ENCODE results near the gene TOMM40.
A peak's percentile ranks its signal among the peaks of the same experiment; 100 is the strongest.

TOMM40 gene

DNA sequence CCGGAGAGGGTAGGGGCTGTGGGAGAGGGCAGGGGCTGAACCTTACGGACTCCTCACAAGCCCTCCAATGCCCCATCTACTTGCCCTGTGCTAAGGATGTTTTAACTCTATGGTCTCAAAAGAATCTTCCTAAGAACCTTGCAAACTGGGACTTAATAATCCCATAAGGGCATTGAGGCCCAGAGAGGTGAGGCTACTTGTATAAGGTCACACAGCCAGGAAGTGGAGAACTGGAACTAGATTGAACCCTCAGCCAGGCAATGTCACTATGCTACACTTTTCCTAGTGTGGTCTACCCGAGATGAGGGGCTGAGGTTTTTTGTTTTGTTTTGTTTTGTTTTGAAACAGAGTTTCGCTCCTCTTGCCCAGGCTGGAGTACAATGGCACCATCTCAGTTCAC lies 40.5 kb downstream of the TOMM40 start:
- no peak for DNase-seq

GRCh38 chr19:44939668-44940067 lies 48.6 kb downstream of the TOMM40 start:
- no peak for DNase-seq

DNA sequence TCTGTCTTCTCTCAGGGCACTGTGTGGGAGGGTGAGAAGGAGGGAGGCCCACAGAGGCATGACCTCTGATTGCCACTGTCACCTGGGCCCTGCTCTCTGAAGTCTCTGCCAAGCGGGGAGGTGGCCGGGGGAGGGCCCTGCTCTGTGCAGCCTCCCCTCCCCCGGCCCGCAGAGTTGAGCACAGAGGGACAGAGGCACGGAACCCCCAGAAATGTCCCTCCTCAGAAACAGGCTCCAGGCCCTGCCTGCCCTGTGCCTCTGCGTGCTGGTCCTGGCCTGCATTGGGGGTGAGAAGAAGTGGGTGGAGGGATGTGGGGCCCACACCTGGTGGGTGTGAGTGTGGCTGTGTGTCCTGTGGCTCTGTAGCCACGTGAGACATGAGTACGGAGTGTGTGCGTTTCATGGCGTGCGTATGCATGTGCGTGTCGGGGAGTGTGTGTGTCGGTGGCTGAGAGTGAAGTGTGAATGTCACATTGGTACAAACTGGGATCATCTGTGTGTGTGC lies 51.1 kb downstream of the TOMM40 start, which contains the start of gene APOC4:
TSS of gene APOC4 (plus strand) at position 171 of the 505 bp plus-strand sequence. CDS start at position 212, 41 bp downstream.
- no peak for DNase-seq

DNA sequence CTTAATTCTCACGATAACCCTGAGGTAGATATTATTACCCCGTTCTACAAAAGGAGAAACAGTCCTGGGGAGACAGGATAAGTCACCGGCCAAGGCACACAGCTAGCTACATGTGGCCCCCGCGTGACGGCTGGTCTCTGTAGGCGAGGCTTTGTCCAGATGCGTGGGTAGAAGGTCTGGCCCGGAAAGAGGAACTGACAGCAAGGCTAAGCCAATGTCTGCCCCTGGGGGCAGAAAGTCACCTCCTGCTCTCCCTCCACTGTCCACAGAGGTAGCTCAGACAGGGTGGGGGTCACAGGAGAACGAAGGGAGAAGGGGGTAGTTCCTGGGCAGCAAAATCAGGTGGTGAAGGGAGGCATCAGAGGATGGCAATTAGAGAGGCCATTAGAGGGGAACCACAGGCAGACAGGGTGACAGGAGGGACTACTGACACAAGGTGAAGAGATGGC lies 52.8 kb downstream of the TOMM40 start:
- no peak for DNase-seq

DNA sequence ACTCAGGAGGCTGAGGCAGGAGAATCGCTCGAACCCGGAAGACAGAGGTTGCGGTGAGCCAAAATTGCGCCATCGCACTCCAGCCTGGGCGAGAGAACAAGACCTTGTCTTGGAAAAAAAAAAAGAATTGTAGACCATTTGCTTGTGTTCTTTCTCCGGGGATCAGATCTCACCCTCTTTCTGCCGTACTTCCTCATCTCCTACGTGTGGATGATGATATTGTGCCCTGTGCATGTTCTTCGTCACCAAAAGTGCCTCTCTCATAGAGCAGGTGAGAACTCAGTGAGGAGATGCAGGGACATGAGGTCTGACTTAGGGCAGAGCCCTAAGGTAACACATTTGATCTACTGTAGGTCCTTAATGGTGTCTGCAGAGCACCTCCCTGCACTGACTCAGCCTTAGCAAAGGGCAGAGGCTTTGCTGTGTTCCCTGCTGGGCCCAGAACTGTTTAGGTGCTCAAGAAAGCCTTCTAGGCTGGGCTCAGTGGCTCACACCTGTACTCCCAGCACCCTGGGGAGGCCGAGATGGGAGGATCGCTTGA lies 56.1 kb downstream of the TOMM40 start:
- DNase-seq, result no peak

- no peak for DNase-seq
These were observed 57.2 kb downstream of the TOMM40 start for GRCh38 chr19:44948237-44948636.

DNA sequence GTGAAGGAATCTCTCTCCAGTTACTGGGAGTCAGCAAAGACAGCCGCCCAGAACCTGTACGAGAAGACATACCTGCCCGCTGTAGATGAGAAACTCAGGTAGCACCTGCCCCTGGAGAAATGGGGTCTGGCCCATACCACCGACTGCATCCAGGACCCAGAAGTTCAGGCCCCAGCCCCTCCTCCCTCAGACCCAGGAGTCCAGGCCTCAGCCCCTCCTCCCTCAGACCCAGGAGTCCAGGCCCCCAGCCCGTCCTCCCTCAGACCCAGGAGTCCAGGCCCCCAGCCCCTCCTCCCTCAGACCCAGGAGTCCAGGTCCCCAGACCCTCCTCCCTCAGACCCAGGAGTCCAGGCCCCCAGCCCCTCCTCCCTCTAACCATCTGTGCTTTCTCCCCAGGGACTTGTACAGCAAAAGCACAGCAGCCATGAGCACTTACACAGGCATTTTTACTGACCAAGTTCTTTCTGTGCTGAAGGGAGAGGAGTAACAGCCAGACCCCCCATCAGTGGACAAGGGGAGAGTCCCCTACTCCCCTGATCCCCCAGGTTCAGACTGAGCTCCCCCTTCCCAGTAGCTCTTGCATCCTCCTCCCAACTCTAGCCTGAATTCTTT lies 57.8 kb downstream of the TOMM40 start:
- DNase-seq, result no peak

- DNase-seq, result no peak
These were observed 58.5 kb downstream of the TOMM40 start for GRCh38 chr19:44949550-44949949.

DNA sequence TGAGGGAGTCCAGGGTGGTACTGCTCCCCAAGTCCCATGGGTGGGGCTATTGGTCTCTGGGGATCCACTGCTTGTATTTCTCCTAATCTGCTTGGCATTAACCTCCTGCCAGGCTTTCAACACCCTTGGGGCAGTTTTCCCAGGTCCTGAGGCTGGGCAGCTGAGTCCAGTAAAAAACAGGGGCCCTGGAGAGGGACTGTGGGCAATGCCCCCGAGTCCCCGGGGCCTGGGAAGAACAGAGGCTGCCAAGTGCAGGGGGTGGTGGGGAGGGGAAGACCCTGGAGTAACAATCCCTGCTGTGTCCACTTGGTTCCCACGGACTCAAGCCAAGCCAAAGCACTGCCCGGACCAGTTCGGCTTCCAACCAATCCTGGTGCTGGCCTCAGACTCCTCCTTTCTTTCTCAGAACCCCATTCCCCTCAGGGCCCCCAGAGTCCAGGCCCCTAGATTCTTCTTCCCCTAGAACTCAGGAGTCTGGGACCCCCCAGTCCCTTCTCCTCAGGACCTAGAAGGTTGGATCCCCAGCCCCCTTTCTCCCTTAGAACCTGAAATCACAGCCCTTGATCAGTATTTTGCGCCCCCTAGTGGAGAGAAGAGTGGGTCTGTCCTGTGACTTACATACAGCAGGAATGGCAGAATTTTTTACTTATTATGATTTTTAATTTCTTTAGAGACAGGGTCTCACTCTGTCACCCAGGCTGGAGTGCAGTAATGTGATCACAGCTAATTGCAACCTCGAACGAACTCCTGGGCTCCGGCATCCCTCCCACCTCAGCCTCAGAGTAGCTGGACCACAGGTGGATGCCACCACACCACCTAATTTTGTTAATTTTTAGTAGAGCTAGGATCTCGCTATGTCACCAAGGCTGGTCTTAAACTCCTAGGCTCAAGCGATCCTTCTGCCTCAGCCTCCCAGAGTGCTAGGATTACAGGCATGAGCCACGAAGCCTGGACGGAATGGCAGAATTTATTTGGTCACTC lies 60.4 kb downstream of the TOMM40 start:
- DNase-seq, result peak; percentile 50
